H9 (cell line): ENCODE results near the gene ATN1. TPM values are rescaled to one million over a fixed set of nuclear protein-coding genes. Genes with fewer than 3 reads are reported as not detected.
"Not testable (repeated sequence)": the region's sequence is repeated elsewhere in the genome, so short reads cannot be mapped to it uniquely, and the experiment has no call there.

ENCODE experiments used
- DNase-seq: peaks from one replicate; pipeline ENCODE4 v3.0.0-alpha.2; 2017
- H2AFZ ChIP-seq: one replicate; pipeline ENCODE4 v1.6.1; 2013; ENCODE audit warnings: mild to moderate bottlenecking, low read length, control low read depth, moderate library complexity
- H2AK5ac ChIP-seq: 2 replicates; pipeline ENCODE4 v1.6.1; 2013; ENCODE audit warnings: low read length, control low read depth, mixed read lengths; ENCODE audit not compliant: insufficient read length
- H2BK120ac ChIP-seq: one replicate; pipeline ENCODE4 v1.6.1; 2013; ENCODE audit warnings: low read depth, mild to moderate bottlenecking, low read length, control low read depth, inconsistent platforms; ENCODE audit not compliant: poor library complexity, severe bottlenecking
- H2BK12ac ChIP-seq: 2 replicates; pipeline ENCODE4 v1.6.1; 2013; ENCODE audit warnings: low read length, control low read depth, mixed read lengths, low read depth; ENCODE audit not compliant: insufficient read length
- H2BK15ac ChIP-seq: 2 replicates; pipeline ENCODE4 v1.6.1; 2013; ENCODE audit warnings: low read depth, low read length, control low read depth
- H2BK20ac ChIP-seq: one replicate; pipeline ENCODE4 v1.6.1; 2013; ENCODE audit warnings: low read depth, mild to moderate bottlenecking, low read length, control low read depth, inconsistent platforms; ENCODE audit not compliant: poor library complexity, severe bottlenecking
- H2BK5ac ChIP-seq: 2 replicates; pipeline ENCODE4 v1.6.1; 2013; ENCODE audit warnings: low read length, control low read depth, mixed read lengths; ENCODE audit not compliant: insufficient read length
- H3K14ac ChIP-seq: 2 replicates; pipeline ENCODE4 v1.6.1; 2013; ENCODE audit warnings: low read length, control low read depth; ENCODE audit not compliant: insufficient read depth
- H3K18ac ChIP-seq: 2 replicates; pipeline ENCODE4 v1.6.1; 2013; ENCODE audit warnings: low read depth, mild to moderate bottlenecking, mixed read lengths, low read length, control low read depth; ENCODE audit not compliant: insufficient read length
- H3K23ac ChIP-seq: 2 replicates; pipeline ENCODE4 v1.6.1; 2013; ENCODE audit warnings: low read length, control low read depth, mixed read lengths, low read depth; ENCODE audit not compliant: insufficient read length
- H3K23me2 ChIP-seq: 2 replicates; pipeline ENCODE4 v1.6.1; 2013; ENCODE audit warnings: low read depth, mild to moderate bottlenecking, mixed read lengths, low read length, control low read depth; ENCODE audit not compliant: insufficient read length, poor library complexity, severe bottlenecking
- H3K27ac ChIP-seq: 2 replicates; pipeline ENCODE4 v1.5.1; 2013; ENCODE audit warnings: low read length, control low read depth, mixed read lengths, low read depth; ENCODE audit not compliant: insufficient read length
- H3K27me3 ChIP-seq: 2 replicates; pipeline ENCODE4 v1.6.1; 2013; ENCODE audit warnings: low read length, control low read depth, inconsistent platforms; ENCODE audit not compliant: insufficient read depth
- H3K4ac ChIP-seq: 2 replicates; pipeline ENCODE4 v1.6.1; 2013; ENCODE audit warnings: low read depth, mild to moderate bottlenecking, control low read depth, inconsistent platforms, low read length, moderate library complexity
- H3K4me1 ChIP-seq: 2 replicates; pipeline ENCODE4 v1.6.1; 2013; ENCODE audit warnings: low read length, control low read depth, inconsistent platforms; ENCODE audit not compliant: insufficient read depth
- H3K4me2 ChIP-seq: 2 replicates; pipeline ENCODE4 v1.6.1; 2013; ENCODE audit warnings: low read length, control low read depth, mixed read lengths; ENCODE audit not compliant: insufficient read length, insufficient read depth
- H3K56ac ChIP-seq: 2 replicates; pipeline ENCODE4 v1.6.1; 2013; ENCODE audit warnings: low read depth, mild to moderate bottlenecking, mixed read lengths, low read length, control low read depth; ENCODE audit not compliant: insufficient read length
- H3K79me1 ChIP-seq: 2 replicates; pipeline ENCODE4 v1.6.1; 2013; ENCODE audit warnings: low read depth, mild to moderate bottlenecking, moderate library complexity, low read length, control low read depth, inconsistent platforms; ENCODE audit not compliant: insufficient read depth, poor library complexity, severe bottlenecking
- H3K79me2 ChIP-seq: 2 replicates; pipeline ENCODE4 v1.6.1; 2013; ENCODE audit warnings: low read length, control low read depth, inconsistent platforms; ENCODE audit not compliant: insufficient read depth
- H3K9ac ChIP-seq: 2 replicates; pipeline ENCODE4 v1.6.1; 2013; ENCODE audit warnings: low read length, control low read depth, mixed read lengths; ENCODE audit not compliant: insufficient read length; ENCODE audit errors: extremely low read depth
- H3K9me3 ChIP-seq: one replicate; pipeline ENCODE4 v1.6.1; 2013; ENCODE audit warnings: low read depth, low read length, inconsistent platforms; ENCODE audit not compliant: control insufficient read depth
- H3T11ph ChIP-seq: one replicate; pipeline ENCODE4 v1.6.1; 2013; ENCODE audit warnings: mild to moderate bottlenecking, low read length, control low read depth, inconsistent platforms
- H4K20me1 ChIP-seq: one replicate; pipeline ENCODE4 v1.6.1; 2013; ENCODE audit not compliant: control insufficient read depth, insufficient read length, insufficient read depth
- H4K5ac ChIP-seq: 2 replicates; pipeline ENCODE4 v1.6.1; 2013; ENCODE audit warnings: low read depth, mild to moderate bottlenecking, mixed read lengths, low read length, control low read depth; ENCODE audit not compliant: insufficient read length
- H4K8ac ChIP-seq: replicated peaks from 2 replicates; pipeline ENCODE4 v1.6.1; 2013; ENCODE audit warnings: low read length, control low read depth, mixed read lengths, low read depth; ENCODE audit not compliant: insufficient read length
- H4K91ac ChIP-seq: 2 replicates; pipeline ENCODE4 v1.6.1; 2013; ENCODE audit warnings: low read depth, mild to moderate bottlenecking, moderate library complexity, mixed read lengths, low read length, control low read depth; ENCODE audit not compliant: insufficient read length
- H3K27ac Mint-ChIP-seq, 3 experiments: 2 replicates in 2 of 3; 3 replicates in 1 of 3; pipeline ENCODE4 v1.8.0; 2020 to 2021; ENCODE audit warnings: mixed read lengths in 3 of 3, mild to moderate bottlenecking in 1 of 3, moderate library complexity in 1 of 3
- H3K27me3 Mint-ChIP-seq: 2 replicates; pipeline ENCODE4 v1.8.0; 2021; ENCODE audit warnings: low read depth, mild to moderate bottlenecking, moderate library complexity, mixed read lengths
- H3K36me3 Mint-ChIP-seq, 3 experiments: 2 replicates in 2 of 3; 3 replicates in 1 of 3; pipeline ENCODE4 v1.8.0; 2020 to 2021; ENCODE audit warnings: low read depth in 3 of 3, mixed read lengths in 3 of 3; ENCODE audit not compliant: insufficient read depth in 1 of 3
- H3K4me1 Mint-ChIP-seq, 2 experiments: 2 replicates each; pipeline ENCODE4 v1.8.0; 2020; ENCODE audit warnings: mixed read lengths in 2 of 2
- H3K4me3 Mint-ChIP-seq, 2 experiments: 2 replicates in 1 of 2; 3 replicates in 1 of 2; pipeline ENCODE4 v1.8.0; 2020 to 2021; ENCODE audit warnings: mild to moderate bottlenecking in 2 of 2, mixed read lengths in 2 of 2, moderate library complexity in 1 of 2
- H3K9me3 Mint-ChIP-seq, 2 experiments: 2 replicates in 1 of 2; 3 replicates in 1 of 2; pipeline ENCODE4 v1.8.0; 2020; ENCODE audit warnings: mild to moderate bottlenecking in 2 of 2, mixed read lengths in 2 of 2, moderate library complexity in 1 of 2
- WGBS: extraction: QIAGEN DNeasy Blood & Tissue Kit; methylation state at CpG from one replicate; pipeline ENCODE4 v1.1.7; 2013; ENCODE audit warnings: missing lambda C conversion rate, low lambda C conversion rate, mixed read lengths; ENCODE audit not compliant: insufficient read length; ENCODE audit errors: extremely low coverage; 5-methylcytosine and 5-hydroxymethylcytosine counted together
- total RNA-seq: library from RNA; stranded (reverse); gene quantifications from 2 replicates; pipeline ENCODE4 v1.2.1, GENCODE V29; 2021

The ATN1 gene
- total RNA-seq, 1 experiment from 2014 or later = 103 TPM

DNA sequence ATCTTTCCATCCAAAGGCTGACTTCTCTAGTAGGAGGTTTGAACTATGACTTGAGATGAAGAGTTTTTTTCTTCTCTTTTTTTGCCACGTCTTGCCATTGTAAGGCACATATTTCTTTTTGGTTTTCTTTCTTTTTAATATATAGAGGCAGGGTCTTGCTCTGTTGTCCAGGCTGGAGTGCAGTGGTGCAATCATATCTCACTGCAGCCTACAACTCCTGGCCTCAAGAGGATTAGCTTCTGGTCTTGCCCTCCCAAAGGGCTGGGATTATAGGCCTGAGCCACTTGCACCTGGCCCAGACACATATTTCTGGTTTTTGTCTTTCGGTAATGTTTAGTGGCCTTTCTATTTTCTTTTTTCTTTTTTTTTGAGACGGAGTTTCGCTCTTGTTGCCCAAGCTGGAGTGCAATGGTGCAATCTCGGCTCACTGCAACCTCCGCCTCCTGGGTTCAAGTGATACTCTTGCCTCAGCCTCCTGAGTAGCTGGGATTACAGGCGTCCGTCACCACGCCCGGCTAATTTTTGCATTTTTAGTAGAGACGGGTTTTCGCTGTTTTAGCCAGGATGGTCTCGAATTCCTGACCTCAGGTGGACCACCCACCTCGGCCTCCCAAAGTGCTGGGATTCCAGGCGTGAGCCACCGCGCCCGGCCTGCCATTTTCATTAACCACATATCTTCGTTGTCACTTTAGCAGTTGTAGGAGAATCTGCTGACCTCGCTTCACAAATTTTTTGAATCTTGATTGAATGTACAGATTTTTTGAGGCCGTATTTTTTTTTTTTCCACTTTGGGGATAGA, 37.8 kb upstream of the ATN1 start:
- not testable (repeated sequence) for H3K56ac ChIP-seq, H3K9me3 ChIP-seq, H3K9me3 Mint-ChIP-seq, H4K8ac ChIP-seq, H4K20me1 ChIP-seq, H3K79me2 ChIP-seq, H3T11ph ChIP-seq, H2BK120ac ChIP-seq, H3K27me3 Mint-ChIP-seq, H3K9ac ChIP-seq, H2BK12ac ChIP-seq, H2AK5ac ChIP-seq, H3K23ac ChIP-seq, H3K23me2 ChIP-seq, H3K4me1 ChIP-seq, H4K5ac ChIP-seq, H3K14ac ChIP-seq, H2BK20ac ChIP-seq, H3K27me3 ChIP-seq, H2AFZ ChIP-seq, H4K91ac ChIP-seq, H3K4ac ChIP-seq, H2BK15ac ChIP-seq, DNase-seq, H3K79me1 ChIP-seq, H3K18ac ChIP-seq, H3K4me2 ChIP-seq
- peak overlapping the region; percentile 1 for H2BK5ac ChIP-seq
- no CpG with 5 or more reads among the region's 21 CpGs for WGBS
- Mint-ChIP-seq H3K27ac (peak overlapping the region; percentile 96 to 99 (median 98)), H3K4me3 (peak overlapping the region; percentile 51 to 79; a peak in 4 of 5 replicates), H3K4me1 (peaks cover 30 to 43% of the 10 kb centered on the region in 2 experiments), H3K36me3 (peaks cover 0 to 15% (median 14%) of the 10 kb centered on the region in 3 experiments; a peak in 5 of 7 replicates)
- peak overlapping the region; percentile 84 for H3K27ac ChIP-seq
